Endothelial cell of umbilical vein (primary cell): ENCODE results near the gene SYNDIG1. TPM values are rescaled to one million over a fixed set of nuclear protein-coding genes. Genes with fewer than 3 reads are reported as not detected.

ENCODE experiments used
- BruUV-seq: library from RNA; stranded (reverse); fragments of 400-500 nt; replicated peaks from 2 replicates; lab custom pipeline; 2021; lab: Mats Ljungman, UMichigan
- CTCF ChIA-PET: fragments of 300-600, 350-600 bp; sonication (Branson Sonifier 250); formaldehyde crosslinking; loops from one replicate; lab custom pipeline; 2021; ENCODE audit warnings: antibody characterized with exemption, inconsistent platforms; lab: Charles Lee
- POLR2A ChIA-PET: fragments of 300-600, 350-600 bp; sonication (Branson Sonifier 250); formaldehyde crosslinking; loops from one replicate; lab custom pipeline; 2021; ENCODE audit warnings: antibody characterized with exemption, inconsistent platforms; lab: Charles Lee
- DNase-seq: peaks from one replicate; pipeline ENCODE4 v3.0.0-alpha.2; 2011; ENCODE audit warnings: low read depth, low spot score
- FAIRE-seq: peaks from 2 replicates; lab custom pipeline; 2011; peaks lifted over from hg19 to GRCh38; lab: Jason Lieb, UNC
- H2AFZ ChIP-seq: 2 replicates; pipeline ENCODE4 v1.6.0; 2012; ENCODE audit warnings: low read depth, low read length, control low read depth, inconsistent platforms
- H3K27ac ChIP-seq: 2 replicates; pipeline ENCODE4 v1.5.1; 2011; ENCODE audit warnings: low read depth, mild to moderate bottlenecking, control low read depth, low read length, moderate library complexity; ENCODE audit not compliant: insufficient read depth
- H3K27me3 ChIP-seq, 2 experiments: 2 replicates each; pipeline versions ENCODE4 v1.6.0 to v1.6.1; 2011; ENCODE audit warnings: low read length in 2 of 2, mixed read lengths in 1 of 2; ENCODE audit not compliant: control insufficient read depth in 2 of 2, insufficient read depth in 2 of 2
- H3K36me3 ChIP-seq, 2 experiments: 2 replicates in 1 of 2; 3 replicates in 1 of 2; pipeline ENCODE4 v1.5.1; 2011; ENCODE audit warnings: low read length in 2 of 2, mild to moderate bottlenecking in 1 of 2, moderate library complexity in 1 of 2; ENCODE audit not compliant: control insufficient read depth in 2 of 2, insufficient read depth in 2 of 2; ENCODE audit errors: extremely low read depth in 1 of 2
- H3K4me1 ChIP-seq: 3 replicates; pipeline ENCODE4 v1.5.1; 2011; ENCODE audit warnings: mild to moderate bottlenecking, low read length; ENCODE audit not compliant: control insufficient read depth, insufficient read depth; ENCODE audit errors: extremely low read depth
- H3K4me2 ChIP-seq: 2 replicates; pipeline ENCODE4 v1.6.1; 2011; ENCODE audit warnings: low read length, control low read depth, mixed read lengths; ENCODE audit not compliant: insufficient read depth
- H3K4me3 ChIP-seq, 3 experiments: fragments of 200-600 bp in 1 of 3; sonication (generic), shearing (Covaris generic) in 1 of 3; replicated peaks in 1 of 3; 2 replicates each; pipeline ENCODE4 v1.5.1; 2011 to 2016; ENCODE audit warnings: control low read depth in 3 of 3, low read length in 3 of 3, mild to moderate bottlenecking in 2 of 3, inconsistent platforms in 1 of 3, low read depth in 1 of 3, moderate library complexity in 1 of 3; ENCODE audit not compliant: insufficient read depth in 1 of 3
- H3K79me2 ChIP-seq: 2 replicates; pipeline ENCODE4 v1.6.0; 2012; ENCODE audit warnings: low read length, inconsistent platforms; ENCODE audit not compliant: control insufficient read depth, insufficient read depth
- H3K9ac ChIP-seq: replicated peaks from 2 replicates; pipeline ENCODE3; 2011; ENCODE audit warnings: low read length, control low read depth; ENCODE audit not compliant: insufficient read depth; ENCODE audit errors: extremely low read depth
- H3K9me1 ChIP-seq: replicated peaks from 3 replicates; pipeline ENCODE4 v1.6.0; 2011; ENCODE audit warnings: mild to moderate bottlenecking, low read length; ENCODE audit not compliant: control insufficient read depth, insufficient read depth; ENCODE audit errors: extremely low read depth
- H3K9me3 ChIP-seq: replicated peaks from 2 replicates; pipeline ENCODE4 v1.5.1; 2012; ENCODE audit warnings: low read length, inconsistent platforms; ENCODE audit not compliant: control insufficient read depth, insufficient read depth
- H4K20me1 ChIP-seq: replicated peaks from 2 replicates; pipeline ENCODE3; 2011; ENCODE audit warnings: mild to moderate bottlenecking, low read length; ENCODE audit not compliant: control insufficient read depth, insufficient read depth; ENCODE audit errors: extremely low read depth
- CTCF ChIP-seq, 2 donors: IDR thresholded peaks; 1 replicate in 1 of 2; 2 replicates in 1 of 2; pipeline ENCODE4 v1.5.1; 2011; ENCODE audit warnings: low read length in 2 of 2, mild to moderate bottlenecking in 2 of 2, moderate library complexity in 2 of 2, control low read depth in 1 of 2, inconsistent platforms in 1 of 2, low read depth in 1 of 2; ENCODE audit not compliant: insufficient read depth in 1 of 2; ENCODE audit errors: extremely low read depth in 1 of 2
- EZH2 ChIP-seq: IDR thresholded peaks from 2 replicates; pipeline ENCODE4 v1.6.1; 2012; ENCODE audit warnings: borderline replicate concordance, low read depth, mild to moderate bottlenecking, moderate library complexity, low read length, inconsistent platforms; ENCODE audit not compliant: severe bottlenecking
- FOS ChIP-seq: IDR thresholded peaks from 2 replicates; pipeline ENCODE4 v1.6.1; 2011; ENCODE audit warnings: mild to moderate bottlenecking, low read length, moderate library complexity, borderline replicate concordance; ENCODE audit not compliant: insufficient read depth
- GATA2 ChIP-seq: IDR thresholded peaks from 2 replicates; pipeline ENCODE4 v1.7.0; 2011; ENCODE audit warnings: low read depth, mild to moderate bottlenecking, moderate library complexity, mixed read lengths, low read length; ENCODE audit not compliant: insufficient read length, insufficient read depth
- JUN ChIP-seq: IDR thresholded peaks from 2 replicates; pipeline ENCODE4 v1.6.1; 2011; ENCODE audit warnings: borderline replicate concordance, low read depth; ENCODE audit not compliant: insufficient read length, insufficient read depth
- MAX ChIP-seq: IDR thresholded peaks from 2 replicates; pipeline ENCODE4 v1.6.1; 2011; ENCODE audit not compliant: insufficient read depth, insufficient read length
- MYC ChIP-seq: IDR thresholded peaks from one replicate; pipeline ENCODE4 v1.6.1; 2011; ENCODE audit warnings: mild to moderate bottlenecking, low read depth, low read length
- POLR2A ChIP-seq: IDR thresholded peaks from 2 replicates; pipeline ENCODE4 v1.6.1; 2012; ENCODE audit warnings: low read depth, mild to moderate bottlenecking, control low read depth, low read length
- POLR2AphosphoS5 ChIP-seq: IDR thresholded peaks from 2 replicates; pipeline ENCODE4 v1.6.1; 2012; ENCODE audit warnings: low read depth, mild to moderate bottlenecking, control low read depth, low read length, moderate library complexity; ENCODE audit not compliant: insufficient read depth
- dilution Hi-C: fragments of 300-500 bp; cut with MboI; formaldehyde crosslinking; loops from one replicate; pipeline ENCODE4 v1.15.0; 2019; ENCODE audit warnings: low sequenced_read_pairs; ENCODE audit not compliant: extremely low pct_ligation_motif_present
- intact Hi-C: fragments of 100-400 bp; cut with micrococcal nuclease; formaldehyde crosslinking; loops from one replicate; pipeline ENCODE4 v1.10.0; 2022
- polyA plus RNA-seq, 4 experiments: library from polyadenylated mRNA; depleted of rRNA in 3 of 4; stranded (reverse) in 3 of 4; unstranded in 1 of 4; fragments of >200 nt; gene quantifications; 2 replicates each; pipeline versions ENCODE4 v1.2.1 to v1.2.3, GENCODE V29; 2011 to 2012; ENCODE audit warnings: missing spikeins in 1 of 4
- total RNA-seq: library from RNA; stranded (reverse); gene quantifications from 2 replicates; pipeline ENCODE4 v1.2.3, GENCODE V29; 2021

The SYNDIG1 gene
- total and polyA plus RNA-seq, 2 donors (not counting 3 experiments of a cell fraction or from before 2014, with no cell fraction given) = not detected

- dilution Hi-C loops = no loop called here
- Histone ChIP-seq H3K4me3 (no peak overlapping the region), H3K4me2 (no peak overlapping the region), H4K20me1 (no peaks in the 10 kb centered on the region), H3K4me1 (no peaks in the 10 kb centered on the region), H3K9me1 (no peaks in the 10 kb centered on the region), H3K36me3 (no peaks in the 10 kb centered on the region), H3K27me3 (no peaks in the 10 kb centered on the region), H3K27ac (no peak overlapping the region), H3K9ac (no peak overlapping the region), H3K9me3 (peaks cover 8% of the 10 kb centered on the region), H2AFZ (no peak overlapping the region), H3K79me2 (no peaks in the 10 kb centered on the region)
- ChIA-PET POLR2A (no interaction called here), CTCF (no interaction called here)
- FAIRE-seq (no peak), DNase-seq (no peak)
- no TSS peak for BruUV-seq
- TF ChIP-seq POLR2AphosphoS5 (no peak), POLR2A (no peak), MAX (no peak), FOS (no peak), JUN (no peak), MYC (no peak), CTCF (IDR thresholded peaks at IDR 0.05; ENCODE audit: extremely low read depth in 1 of 2, insufficient read depth in 1 of 2, low read depth in 1 of 2, low read length in 2 of 2) (no peak), EZH2 (no peak), GATA2 (no peak)
- intact Hi-C loops = no loop called here
Measured at GRCh38 chr20:24676353-24676977, 207.0 kb downstream of the SYNDIG1 start.
